Loucy (cell line): ENCODE data around the gene HLF.

Experiments used
- CTCF ChIP-seq: fragments of 200-600 bp; sonication (generic); conservative IDR thresholded peaks from 2 replicates; pipeline ENCODE4 v1.5.1; 2014; ENCODE audit warnings: mild to moderate bottlenecking, antibody characterized with exemption, low read length
- EZH2phosphoT487 ChIP-seq: fragments of 200-600 bp; IDR thresholded peaks from 2 replicates; pipeline ENCODE4 v1.6.1; 2018; ENCODE audit warnings: antibody characterized with exemption, mild to moderate bottlenecking, moderate library complexity, borderline replicate concordance

DNA sequence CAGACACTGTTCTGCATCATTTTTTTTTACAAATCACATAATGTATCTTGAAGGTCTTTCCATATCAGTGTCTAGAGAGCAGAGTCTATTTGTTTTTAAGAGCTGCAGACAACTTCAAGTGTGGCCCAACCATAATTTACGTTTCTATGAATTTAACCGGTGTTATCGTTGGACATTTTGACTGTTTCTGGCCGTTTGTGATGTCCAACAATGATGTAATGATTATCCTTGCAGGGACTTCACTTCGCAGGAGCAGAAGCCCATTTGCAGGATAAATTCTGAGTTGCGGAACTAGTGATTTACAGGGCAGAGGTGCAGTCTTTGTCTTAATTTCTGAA is 26.9 kb upstream of the HLF start:
- TF ChIP-seq CTCF (no peak), EZH2phosphoT487 (no peak)
